HS-27A (cell line): ENCODE data around the gene THADA.
"Not testable (repeated sequence)": the region's sequence is repeated elsewhere in the genome, so short reads cannot be mapped to it uniquely, and the experiment has no call there.

Experiments
- DNase-seq: peaks from one replicate; pipeline ENCODE4 v3.0.0-alpha.2; 2012; ENCODE audit warnings: low read depth, missing footprints

The THADA gene

GRCh38 chr2:43465234-43465633 is 130.6 kb downstream of the THADA start:
- DNase-seq, result no peak

- no peak for DNase-seq
Measured at GRCh38 chr2:43464590-43464989, 131.2 kb downstream of the THADA start.

- DNase-seq, result no peak
Measured at GRCh38 chr2:43462866-43463641, 132.8 kb downstream of the THADA start.

GRCh38 chr2:43461453-43462073 is 134.3 kb downstream of the THADA start:
- no peak for DNase-seq

- no peak for DNase-seq
Measured at GRCh38 chr2:43460611-43461365, 135.1 kb downstream of the THADA start.

- no peak for DNase-seq
Measured at GRCh38 chr2:43460174-43460546, 135.7 kb downstream of the THADA start.

GRCh38 chr2:43459446-43460173 is 136.2 kb downstream of the THADA start:
- no peak for DNase-seq

- no peak for DNase-seq
Measured at GRCh38 chr2:43458014-43458628, 137.7 kb downstream of the THADA start.

- DNase-seq, result no peak
Measured at GRCh38 chr2:43455731-43456642, 139.9 kb downstream of the THADA start.

GRCh38 chr2:43455296-43455695 is 140.5 kb downstream of the THADA start:
- DNase-seq, result no peak

GRCh38 chr2:43454791-43455190 is 141.0 kb downstream of the THADA start:
- DNase-seq, result no peak

- DNase-seq, result no peak
Measured at GRCh38 chr2:43453179-43454170, 142.4 kb downstream of the THADA start.

- no peak for DNase-seq
Measured at GRCh38 chr2:43452318-43452731, 143.5 kb downstream of the THADA start.

- no peak for DNase-seq
Measured at GRCh38 chr2:43450617-43451016, 145.2 kb downstream of the THADA start.

- DNase-seq, result no peak
Measured at GRCh38 chr2:43448822-43449110, 147.1 kb downstream of the THADA start.

- DNase-seq, result no peak
Measured at GRCh38 chr2:43448011-43448821, 147.6 kb downstream of the THADA start.

GRCh38 chr2:43446755-43447154 is 149.1 kb downstream of the THADA start:
- not testable (repeated sequence) for DNase-seq

- no peak for DNase-seq
Measured at GRCh38 chr2:43445781-43446180, 150.1 kb downstream of the THADA start.
